Mesenchymal stem cell (in vitro differentiated cells and primary cell): ENCODE measurements around the gene C20orf204.
A peak's percentile ranks its signal among the peaks of the same experiment; 100 is the strongest.

Source experiments
- DNase-seq: peaks from one replicate; pipeline ENCODE4 v3.0.0-alpha.2; 2013
- H2AFZ ChIP-seq: one replicate; pipeline ENCODE4 v1.6.1; 2013; ENCODE audit warnings: low read depth, mild to moderate bottlenecking, control low read depth, inconsistent platforms, low read length, moderate library complexity
- H2AK5ac ChIP-seq: 2 replicates; pipeline ENCODE4 v1.6.1; 2013; ENCODE audit warnings: low read length, moderate library complexity, mild to moderate bottlenecking, inconsistent platforms; ENCODE audit not compliant: severe bottlenecking
- H2BK120ac ChIP-seq: one replicate; pipeline ENCODE4 v1.6.1; 2013; ENCODE audit warnings: low read depth, mild to moderate bottlenecking, inconsistent platforms, low read length, moderate library complexity
- H2BK12ac ChIP-seq, 2 experiments: one replicate each; pipeline ENCODE4 v1.6.1; 2013; ENCODE audit warnings: inconsistent platforms in 2 of 2, low read length in 2 of 2, mild to moderate bottlenecking in 2 of 2, moderate library complexity in 2 of 2, control low read depth in 1 of 2
- H2BK15ac ChIP-seq: one replicate; pipeline ENCODE4 v1.6.1; 2013; ENCODE audit warnings: mild to moderate bottlenecking, low read depth, inconsistent platforms; ENCODE audit not compliant: poor library complexity, severe bottlenecking
- H2BK5ac ChIP-seq: 2 replicates; pipeline ENCODE4 v1.6.1; 2013; ENCODE audit warnings: low read depth, mild to moderate bottlenecking, low read length, control low read depth, inconsistent platforms; ENCODE audit not compliant: poor library complexity, severe bottlenecking
- H3K14ac ChIP-seq, 2 experiments: one replicate each; pipeline ENCODE4 v1.6.1; 2013; ENCODE audit warnings: inconsistent platforms in 2 of 2, low read length in 2 of 2, control low read depth in 1 of 2, mild to moderate bottlenecking in 1 of 2, moderate library complexity in 1 of 2
- H3K18ac ChIP-seq, 2 experiments: one replicate each; pipeline ENCODE4 v1.6.1; 2013; ENCODE audit warnings: inconsistent platforms in 2 of 2, low read length in 2 of 2, control low read depth in 1 of 2, low read depth in 1 of 2, mild to moderate bottlenecking in 1 of 2
- H3K23ac ChIP-seq, 2 experiments: one replicate each; pipeline ENCODE4 v1.6.1; 2013; ENCODE audit warnings: inconsistent platforms in 2 of 2, low read length in 2 of 2, mild to moderate bottlenecking in 2 of 2, moderate library complexity in 2 of 2, control low read depth in 1 of 2
- H3K27ac ChIP-seq: 2 replicates; pipeline ENCODE4 v1.5.1; 2013; ENCODE audit warnings: mild to moderate bottlenecking, moderate library complexity, low read length, control low read depth, inconsistent platforms; ENCODE audit not compliant: poor library complexity, severe bottlenecking
- H3K27me3 ChIP-seq, 2 experiments: 2 replicates each; pipeline versions ENCODE4 v1.6.1 to v1.7.0; 2013; ENCODE audit warnings: low read length in 2 of 2, mild to moderate bottlenecking in 2 of 2, moderate library complexity in 2 of 2, control low read depth in 1 of 2, inconsistent platforms in 1 of 2; ENCODE audit not compliant: control insufficient read depth in 1 of 2, insufficient read depth in 1 of 2
- H3K36me3 ChIP-seq, 2 experiments: 2 replicates each; pipeline versions ENCODE4 v1.6.1 to v1.7.0; 2013; ENCODE audit warnings: low read length in 2 of 2, control low read depth in 1 of 2, inconsistent platforms in 1 of 2, low read depth in 1 of 2, mild to moderate bottlenecking in 1 of 2; ENCODE audit not compliant: insufficient read depth in 2 of 2, control insufficient read depth in 1 of 2
- H3K4ac ChIP-seq, 2 experiments: one replicate each; pipeline ENCODE4 v1.6.1; 2013; ENCODE audit warnings: inconsistent platforms in 2 of 2, low read length in 2 of 2, mild to moderate bottlenecking in 2 of 2, moderate library complexity in 2 of 2, control low read depth in 1 of 2, low read depth in 1 of 2
- H3K4me1 ChIP-seq: 2 replicates; pipeline ENCODE4 v1.6.1; 2013; ENCODE audit warnings: low read depth, low read length, control low read depth; ENCODE audit not compliant: control insufficient read depth, insufficient read depth
- H3K4me2 ChIP-seq: 2 replicates; pipeline ENCODE4 v1.6.1; 2013; ENCODE audit warnings: low read length, mild to moderate bottlenecking, inconsistent platforms; ENCODE audit not compliant: poor library complexity, severe bottlenecking
- H3K4me3 ChIP-seq, 2 experiments: 2 replicates each; pipeline versions ENCODE4 v1.5.1 to v1.7.0; 2013; ENCODE audit warnings: low read length in 2 of 2, mild to moderate bottlenecking in 2 of 2, control low read depth in 1 of 2, low read depth in 1 of 2; ENCODE audit not compliant: insufficient read depth in 1 of 2
- H3K79me1 ChIP-seq: replicated peaks from 2 replicates; pipeline ENCODE4 v1.6.1; 2013; ENCODE audit warnings: mild to moderate bottlenecking, control low read depth, low read length, inconsistent platforms; ENCODE audit not compliant: poor library complexity, severe bottlenecking
- H3K9ac ChIP-seq: 2 replicates; pipeline ENCODE4 v1.7.0; 2013; ENCODE audit warnings: mild to moderate bottlenecking, low read length, moderate library complexity
- H3K9me3 ChIP-seq: 2 replicates; pipeline ENCODE4 v1.7.0; 2013; ENCODE audit warnings: mild to moderate bottlenecking, low read length; ENCODE audit not compliant: control insufficient read depth
- H4K8ac ChIP-seq: one replicate; pipeline ENCODE4 v1.6.1; 2013; ENCODE audit warnings: inconsistent platforms, mild to moderate bottlenecking, low read length, moderate library complexity
- H4K91ac ChIP-seq: one replicate; pipeline ENCODE4 v1.6.1; 2013; ENCODE audit warnings: mild to moderate bottlenecking, low read length, inconsistent platforms
- WGBS: methylation state at CpG from one replicate; pipeline ENCODE4 v1.1.7; 2013; ENCODE audit warnings: mixed read lengths; 5-methylcytosine and 5-hydroxymethylcytosine counted together

C20orf204 gene

DNA sequence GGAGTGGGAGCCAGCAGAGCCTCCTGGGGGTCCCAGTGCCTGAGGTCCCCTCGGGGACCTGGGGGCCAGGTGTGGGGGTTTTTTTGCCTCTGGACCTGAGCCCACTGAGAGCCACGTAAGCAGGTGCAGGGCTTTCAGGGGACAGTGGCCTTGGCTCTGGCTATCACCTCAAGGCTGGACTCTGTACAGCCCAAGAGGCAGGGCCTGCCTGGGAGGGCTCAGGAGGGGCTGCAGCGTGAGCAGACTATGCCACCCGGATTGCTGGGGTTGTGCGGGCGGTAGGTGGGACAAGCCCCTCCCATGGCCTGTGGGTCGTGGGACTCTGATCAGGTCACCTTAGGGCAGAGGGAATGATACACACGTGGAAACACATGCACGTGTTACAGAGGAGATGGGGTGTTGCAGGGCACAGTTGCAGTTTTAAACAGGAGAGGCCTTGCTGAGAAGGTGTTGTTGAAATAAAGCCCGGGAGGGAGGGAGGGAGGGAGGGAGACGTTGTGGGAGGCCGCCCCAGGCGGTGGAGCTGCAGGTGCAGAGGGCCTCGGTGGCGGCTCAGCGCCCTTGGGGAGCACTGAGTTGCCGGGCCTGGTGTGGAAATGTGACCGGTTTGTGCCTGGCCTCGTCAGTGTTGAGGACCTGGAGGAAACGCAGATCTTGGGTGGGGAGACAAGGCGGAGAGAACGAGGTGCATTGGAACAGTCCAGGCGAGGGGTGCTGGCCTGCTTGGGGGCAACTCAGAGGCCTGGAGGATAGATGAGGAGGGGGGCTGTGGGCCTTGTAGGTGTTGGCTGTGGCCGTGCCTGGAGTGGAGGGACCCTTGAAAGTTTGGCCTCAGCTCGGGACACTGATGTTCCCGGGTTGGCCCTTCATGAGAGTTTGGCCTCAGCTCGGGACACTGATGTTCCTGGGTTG is 29.3 kb downstream of the C20orf204 start:
- no peak overlapping the region for H2BK15ac ChIP-seq
- no peak overlapping the region for H3K4me2 ChIP-seq
- no peak overlapping the region for H2BK120ac ChIP-seq
- H2AFZ ChIP-seq, result no peak overlapping the region
- no peak overlapping the region for H3K9ac ChIP-seq
- 81% methylated on average over 27 of the region's 27 CpGs for WGBS
- H4K8ac ChIP-seq, result peak overlapping the region; percentile 28
- DNase-seq, result no peak
- H3K23ac ChIP-seq, result no peak overlapping the region
- H3K36me3 ChIP-seq, result peaks cover 0 to 27% of the 10 kb centered on the region in 2 experiments
- peaks cover 11% of the 10 kb centered on the region for H3K79me1 ChIP-seq
- H3K4me1 ChIP-seq, result peaks cover 50% of the 10 kb centered on the region
- no peak overlapping the region for H3K4me3 ChIP-seq
- H3K14ac ChIP-seq, result no peak overlapping the region
- no peak overlapping the region for H2BK5ac ChIP-seq
- H3K27ac ChIP-seq, result no peak overlapping the region
- H3K18ac ChIP-seq, result peak overlapping the region in 1 of 2 experiments; percentile 31
- H3K4ac ChIP-seq, result no peak overlapping the region
- peak overlapping the region; percentile 47 for H4K91ac ChIP-seq
- peak overlapping the region in 1 of 2 experiments; percentile 57 for H2BK12ac ChIP-seq
- peak overlapping the region; percentile 60 for H2AK5ac ChIP-seq
- no peaks in the 10 kb centered on the region for H3K9me3 ChIP-seq
- H3K27me3 ChIP-seq, result peaks cover 0 to 2% of the 10 kb centered on the region in 2 experiments

DNA sequence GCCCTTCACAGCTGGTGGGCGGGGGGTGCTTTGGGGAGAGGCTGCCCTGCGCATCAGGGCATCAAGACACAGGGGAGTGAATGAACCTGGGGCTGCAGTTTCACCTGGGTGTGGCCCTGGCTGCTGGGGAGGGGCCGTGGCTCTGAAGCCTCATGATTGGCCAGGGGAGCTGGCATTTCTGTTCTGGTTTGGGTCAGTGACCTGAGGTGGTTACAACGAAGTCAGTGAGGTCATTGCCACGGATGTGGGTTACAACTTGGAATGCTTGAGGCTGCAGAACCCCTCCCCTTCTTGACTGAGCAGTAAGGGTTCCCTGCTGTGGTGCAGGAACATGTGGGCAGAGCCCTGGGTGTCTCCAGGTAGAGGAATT is 30.0 kb downstream of the C20orf204 start:
- Histone ChIP-seq H3K4me1 (peaks cover 50% of the 10 kb centered on the region), H2BK15ac (no peak overlapping the region), H3K14ac (no peak overlapping the region), H3K36me3 (peaks cover 0 to 33% of the 10 kb centered on the region in 2 experiments), H3K27ac (no peak overlapping the region), H3K4ac (no peak overlapping the region), H3K18ac (peak overlapping the region in 1 of 2 experiments; percentile 31), H3K4me3 (no peak overlapping the region), H3K27me3 (no peaks in the 10 kb centered on the region), H2BK12ac (peak overlapping the region in 1 of 2 experiments; percentile 57), H2BK5ac (no peak overlapping the region), H3K79me1 (peaks cover 11% of the 10 kb centered on the region), H3K9me3 (no peaks in the 10 kb centered on the region), H4K8ac (no peak overlapping the region), H4K91ac (peak overlapping the region; percentile 46), H3K9ac (no peak overlapping the region), H3K4me2 (no peak overlapping the region), H2AFZ (no peak overlapping the region), H2BK120ac (no peak overlapping the region), H2AK5ac (peak overlapping the region; percentile 33), H3K23ac (no peak overlapping the region)
- 36% methylated on average over 5 of the region's 5 CpGs for WGBS
- DNase-seq, result peak; percentile 79

DNA sequence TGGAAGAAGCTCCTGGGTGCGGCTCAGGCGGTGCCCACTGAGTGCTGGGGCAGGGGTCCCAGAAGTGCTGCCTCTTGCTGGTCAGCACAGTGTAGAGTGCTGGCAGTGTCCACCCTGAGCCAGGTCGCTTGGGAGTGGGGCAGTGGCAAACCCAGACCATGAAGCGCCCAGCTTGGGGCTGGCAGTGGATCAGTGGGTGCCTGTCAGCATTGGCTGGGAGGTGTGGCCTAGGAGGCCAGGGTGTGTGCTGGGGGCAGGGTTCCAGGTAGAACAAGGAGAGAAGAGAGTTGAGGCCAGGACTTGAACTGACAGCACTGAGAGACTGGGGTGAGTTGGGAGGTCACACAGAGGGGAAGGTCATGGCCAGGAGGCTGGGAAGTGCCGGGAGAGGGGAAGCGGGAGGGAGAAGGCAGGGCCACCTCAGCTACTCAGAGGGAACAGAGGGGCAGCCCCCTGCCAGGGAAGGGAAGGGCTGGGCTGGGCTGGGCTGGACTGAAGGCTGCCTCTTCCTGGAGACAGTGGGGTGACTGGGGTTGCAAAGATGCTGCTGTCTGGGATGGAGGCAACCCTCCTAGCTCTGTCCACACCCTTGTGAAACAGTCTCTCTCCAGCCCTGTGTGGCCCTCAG is 31.1 kb downstream of the C20orf204 start:
- H4K91ac ChIP-seq, result no peak overlapping the region
- peak overlapping the region; percentile 10 for H2AK5ac ChIP-seq
- H3K18ac ChIP-seq, result no peak overlapping the region
- H3K4me2 ChIP-seq, result no peak overlapping the region
- H2BK5ac ChIP-seq, result no peak overlapping the region
- no peak overlapping the region for H3K14ac ChIP-seq
- no peak overlapping the region for H3K9ac ChIP-seq
- no peak overlapping the region for H2AFZ ChIP-seq
- no peak overlapping the region for H3K23ac ChIP-seq
- no peak for DNase-seq
- H4K8ac ChIP-seq, result no peak overlapping the region
- peak overlapping the region in 1 of 2 experiments; percentile 24 for H3K4ac ChIP-seq
- no peak overlapping the region for H2BK15ac ChIP-seq
- no peak overlapping the region for H3K4me3 ChIP-seq
- H3K27me3 ChIP-seq, result no peaks in the 10 kb centered on the region
- H3K79me1 ChIP-seq, result peaks cover 11% of the 10 kb centered on the region
- no peaks in the 10 kb centered on the region for H3K9me3 ChIP-seq
- H2BK12ac ChIP-seq, result no peak overlapping the region
- 84% methylated on average over 6 of the region's 6 CpGs for WGBS
- H2BK120ac ChIP-seq, result no peak overlapping the region
- H3K27ac ChIP-seq, result no peak overlapping the region
- H3K4me1 ChIP-seq, result peaks cover 47% of the 10 kb centered on the region
- peaks cover 2 to 43% of the 10 kb centered on the region in 2 experiments for H3K36me3 ChIP-seq

DNA sequence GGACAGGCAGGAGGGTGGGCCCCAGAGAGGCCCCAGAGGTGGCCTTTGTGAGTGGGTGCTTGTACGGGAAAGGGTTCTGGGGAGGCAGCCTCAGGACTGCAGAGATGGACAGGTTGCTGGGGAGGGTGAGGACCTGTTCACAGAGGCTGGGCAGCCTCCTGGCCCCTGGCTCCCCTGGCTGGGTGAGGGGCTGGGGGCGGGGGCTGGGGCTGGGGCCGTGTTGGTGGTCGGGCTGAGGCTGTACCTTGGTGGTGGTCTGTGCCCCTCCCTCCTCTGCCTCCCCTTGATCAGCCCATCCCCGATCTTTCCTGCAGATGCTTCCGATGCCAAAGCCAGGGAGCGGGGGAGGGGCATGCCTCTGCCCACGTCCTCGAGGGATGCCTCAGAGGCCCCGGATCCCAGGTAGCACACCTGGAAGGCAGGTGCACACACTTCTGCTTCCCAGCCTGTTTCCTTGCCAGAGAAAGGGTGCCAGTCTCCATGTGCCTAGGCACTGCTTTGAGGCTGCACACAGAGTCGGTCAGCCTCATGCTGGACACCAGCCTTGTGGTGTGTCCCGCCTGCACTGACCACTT is 31.8 kb downstream of the C20orf204 start:
- Histone ChIP-seq H2BK15ac (no peak overlapping the region), H3K36me3 (peaks cover 9 to 50% of the 10 kb centered on the region in 2 experiments), H2BK5ac (no peak overlapping the region), H3K9ac (no peak overlapping the region), H3K79me1 (peaks cover 11% of the 10 kb centered on the region), H3K4ac (no peak overlapping the region), H3K27ac (no peak overlapping the region), H3K4me1 (peaks cover 41% of the 10 kb centered on the region), H2AFZ (no peak overlapping the region), H3K9me3 (no peaks in the 10 kb centered on the region), H3K18ac (no peak overlapping the region), H2BK12ac (no peak overlapping the region), H4K91ac (no peak overlapping the region), H4K8ac (no peak overlapping the region), H3K14ac (no peak overlapping the region), H2BK120ac (no peak overlapping the region), H3K4me3 (no peak overlapping the region), H3K23ac (no peak overlapping the region), H3K4me2 (no peak overlapping the region), H2AK5ac (peak overlapping the region; percentile 10), H3K27me3 (no peaks in the 10 kb centered on the region)
- 86% methylated on average over 9 of the region's 12 CpGs for WGBS
- DNase-seq, result no peak
